ENCODE results near the gene GP1BB. TPM values are rescaled to one million over a fixed set of nuclear protein-coding genes. Genes with fewer than 3 reads are reported as not detected.

GP1BB gene
- total and polyA plus RNA-seq, 10 of the 15 experiments (the other 5 are each of a cell fraction or from before 2014, with no cell fraction given) = 0.05 to 0.28 (median 0.28) TPM; not detected in 7

- Histone ChIP-seq H3K4me3 (no peak overlapping the region), H4K20me1 (ENCODE audit: control insufficient read depth, insufficient read depth) (no peaks in the 10 kb centered on the region; the same call in 1 of the 2 replicates), H3K4me2 (ENCODE audit: control insufficient read depth, insufficient read depth) (peak overlapping the region; percentile 44), H3K36me3 (ENCODE audit: control insufficient read depth in 2 of 2, insufficient read depth in 2 of 2, low read length in 1 of 2) (no peaks in the 10 kb centered on the region), H3K79me2 (ENCODE audit: control insufficient read depth, insufficient read depth, low read length) (no peaks in the 10 kb centered on the region), H2AFZ (ENCODE audit: control insufficient read depth, low read depth, low read length) (peak overlapping the region; percentile 38; the same call in 1 of the 2 replicates), H3K27ac (ENCODE audit: control insufficient read depth, insufficient read depth) (no peak overlapping the region), H3K4me1 (ENCODE audit: control insufficient read depth, insufficient read depth, low read length) (peaks cover 9% of the 10 kb centered on the region), H3K27me3 (replicated peaks in 1 of 2; ENCODE audit: control insufficient read depth in 2 of 2, insufficient read depth in 2 of 2, low read length in 1 of 2) (peaks cover 0 to 4% of the 10 kb centered on the region in 2 experiments; a peak in 3 of 4 replicates), H3K9me3 (replicated peaks; ENCODE audit: control insufficient read depth, insufficient read depth, low read length) (no peaks in the 10 kb centered on the region), H3K9ac (ENCODE audit: control insufficient read depth, insufficient read depth, low read length) (no peak overlapping the region)
- in situ Hi-C loops (cut with MboI) (no loop called here), intact Hi-C loops (cut with micrococcal nuclease; ENCODE audit: unreplicated experiment) (no loop called here)
- ATAC-seq (peak; percentile 90), DNase-seq (ENCODE audit: low read depth, low spot score) (peak; percentile 61), FAIRE-seq (no peak)
- CTCF ChIA-PET = interaction anchor here (1.0 to 2.0 kb wide), 10 partner anchors 16 to 146 kb away, joined by 3 to 9 read pairs (median 4); no protein-coding TSS in a partner anchor
- no TSS peak for BruUV-seq (replicated peaks)
- SMC1A ChIA-PET (ENCODE audit: uncharacterized antibody, unreplicated experiment) = interaction anchor here (0.7 to 2.4 kb wide), 5 partner anchors 43 to 137 kb away, joined by 3 to 7 read pairs (median 5); no protein-coding TSS in a partner anchor
- WGBS (ENCODE audit: insufficient coverage, insufficient replicate concordance, low lambda C conversion rate, missing lambda C conversion rate) = under 1% methylated on average over 25 of the region's 25 CpGs
- RAD21 ChIA-PET (ENCODE audit: unreplicated experiment) = interaction anchor here (0.6 to 2.6 kb wide), 8 partner anchors 16 to 1013 kb away, joined by 3 to 12 read pairs (median 4); no protein-coding TSS in a partner anchor
- POLR2A ChIA-PET = no interaction called here
- no peak for TF ChIP-seq MYB (IDR thresholded peaks at IDR 0.05; ENCODE audit: borderline replicate concordance, low read depth, low read length)
- peak; percentile 55 for TF ChIP-seq IKZF1 (conservative IDR thresholded peaks at IDR 0.05)
- peak; percentile 90; the same call in 2 of the 3 replicates for TF ChIP-seq POU2F2 (IDR thresholded peaks at IDR 0.05; ENCODE audit: borderline replicate concordance, low read depth, low read length)
- no peak for TF ChIP-seq USF1 (IDR thresholded peaks at IDR 0.05; ENCODE audit: borderline replicate concordance, extremely low read length, insufficient read depth, low read depth, low read length)
- 0 out of 2 replicates have a peak, but pooled peaks have one; percentile 32 for TF ChIP-seq DPF2 (IDR thresholded peaks at IDR 0.05)
- TF ChIP-seq NR2C2 (IDR thresholded peaks at IDR 0.05; ENCODE audit: borderline replicate concordance, control insufficient read depth, insufficient read length, low read depth) = no peak
- peak; percentile 45; the same call in 1 of the 2 replicates for TF ChIP-seq MTA2 (IDR thresholded peaks at IDR 0.05; ENCODE audit: low read depth)
- TF ChIP-seq ZZZ3 (IDR thresholded peaks at IDR 0.05; ENCODE audit: control insufficient read depth, insufficient read length, low read depth) = no peak
- no peak; the same call in 1 of the 2 replicates for TF ChIP-seq LARP7 (IDR thresholded peaks at IDR 0.05)
- TF ChIP-seq NR2F1 (conservative IDR thresholded peaks at IDR 0.05) = 0 out of 2 replicates have a peak, but pooled peaks have one; percentile 40
- TF ChIP-seq JUND (IDR thresholded peaks at IDR 0.05; ENCODE audit: low read depth, low read length) = no peak
- TF ChIP-seq ZNF622 (IDR thresholded peaks at IDR 0.05) = no peak
- peak in 1 of 2 experiments; percentile 37; a peak in 1 of 4 replicates for TF ChIP-seq EP300 (IDR thresholded peaks at IDR 0.05; ENCODE audit: borderline replicate concordance in 1 of 2, control insufficient read depth in 1 of 2, low read depth in 2 of 2, low read length in 2 of 2)
- no peak for TF ChIP-seq BCLAF1 (IDR thresholded peaks at IDR 0.05)
- no peak for TF ChIP-seq BCL11A (IDR thresholded peaks at IDR 0.05; ENCODE audit: low read depth, low read length)
- no peak for TF ChIP-seq CHD4 (IDR thresholded peaks at IDR 0.05)
- no peak for TF ChIP-seq NR2C1 (IDR thresholded peaks at IDR 0.05)
- TF ChIP-seq RUNX3 (IDR thresholded peaks at IDR 0.05; ENCODE audit: low read length) = peak; percentile 15; the same call in 1 of the 2 replicates
- TF ChIP-seq PBX3 (IDR thresholded peaks at IDR 0.05; ENCODE audit: insufficient replicate concordance, low read depth, low read length) = no peak
These were observed 49.5 kb downstream of the GP1BB start for GRCh38 chr22:19772673-19773469.
